Endothelial cell of umbilical vein (primary cell): ENCODE data around the gene RIOK1. TPM values are rescaled to one million over a fixed set of nuclear protein-coding genes. Genes with fewer than 3 reads are reported as not detected.

ENCODE experiments used
- BruUV-seq: library from RNA; stranded (reverse); fragments of 400-500 nt; replicated peaks from 2 replicates; lab custom pipeline; 2021; lab: Mats Ljungman, UMichigan
- CTCF ChIA-PET: fragments of 300-600, 350-600 bp; sonication (Branson Sonifier 250); formaldehyde crosslinking; loops from one replicate; lab custom pipeline; 2021; ENCODE audit warnings: antibody characterized with exemption, inconsistent platforms; lab: Charles Lee
- POLR2A ChIA-PET: fragments of 300-600, 350-600 bp; sonication (Branson Sonifier 250); formaldehyde crosslinking; loops from one replicate; lab custom pipeline; 2021; ENCODE audit warnings: antibody characterized with exemption, inconsistent platforms; lab: Charles Lee
- DNase-seq: peaks from one replicate; pipeline ENCODE4 v3.0.0-alpha.2; 2011; ENCODE audit warnings: low read depth, low spot score
- FAIRE-seq: peaks from 2 replicates; lab custom pipeline; 2011; peaks lifted over from hg19 to GRCh38; lab: Jason Lieb, UNC
- H2AFZ ChIP-seq: 2 replicates; pipeline ENCODE4 v1.6.0; 2012; ENCODE audit warnings: low read depth, low read length, control low read depth, inconsistent platforms
- H3K27ac ChIP-seq: 2 replicates; pipeline ENCODE4 v1.5.1; 2011; ENCODE audit warnings: low read depth, mild to moderate bottlenecking, control low read depth, low read length, moderate library complexity; ENCODE audit not compliant: insufficient read depth
- H3K27me3 ChIP-seq, 2 experiments: 2 replicates each; pipeline versions ENCODE4 v1.6.0 to v1.6.1; 2011; ENCODE audit warnings: low read length in 2 of 2, mixed read lengths in 1 of 2; ENCODE audit not compliant: control insufficient read depth in 2 of 2, insufficient read depth in 2 of 2
- H3K36me3 ChIP-seq, 2 experiments: 2 replicates in 1 of 2; 3 replicates in 1 of 2; pipeline ENCODE4 v1.5.1; 2011; ENCODE audit warnings: low read length in 2 of 2, mild to moderate bottlenecking in 1 of 2, moderate library complexity in 1 of 2; ENCODE audit not compliant: control insufficient read depth in 2 of 2, insufficient read depth in 2 of 2; ENCODE audit errors: extremely low read depth in 1 of 2
- H3K4me1 ChIP-seq: 3 replicates; pipeline ENCODE4 v1.5.1; 2011; ENCODE audit warnings: mild to moderate bottlenecking, low read length; ENCODE audit not compliant: control insufficient read depth, insufficient read depth; ENCODE audit errors: extremely low read depth
- H3K4me2 ChIP-seq: 2 replicates; pipeline ENCODE4 v1.6.1; 2011; ENCODE audit warnings: low read length, control low read depth, mixed read lengths; ENCODE audit not compliant: insufficient read depth
- H3K4me3 ChIP-seq, 3 experiments: fragments of 200-600 bp in 1 of 3; sonication (generic), shearing (Covaris generic) in 1 of 3; replicated peaks in 1 of 3; 2 replicates each; pipeline ENCODE4 v1.5.1; 2011 to 2016; ENCODE audit warnings: control low read depth in 3 of 3, low read length in 3 of 3, mild to moderate bottlenecking in 2 of 3, inconsistent platforms in 1 of 3, low read depth in 1 of 3, moderate library complexity in 1 of 3; ENCODE audit not compliant: insufficient read depth in 1 of 3
- H3K79me2 ChIP-seq: 2 replicates; pipeline ENCODE4 v1.6.0; 2012; ENCODE audit warnings: low read length, inconsistent platforms; ENCODE audit not compliant: control insufficient read depth, insufficient read depth
- H3K9ac ChIP-seq: replicated peaks from 2 replicates; pipeline ENCODE3; 2011; ENCODE audit warnings: low read length, control low read depth; ENCODE audit not compliant: insufficient read depth; ENCODE audit errors: extremely low read depth
- H3K9me1 ChIP-seq: replicated peaks from 3 replicates; pipeline ENCODE4 v1.6.0; 2011; ENCODE audit warnings: mild to moderate bottlenecking, low read length; ENCODE audit not compliant: control insufficient read depth, insufficient read depth; ENCODE audit errors: extremely low read depth
- H3K9me3 ChIP-seq: replicated peaks from 2 replicates; pipeline ENCODE4 v1.5.1; 2012; ENCODE audit warnings: low read length, inconsistent platforms; ENCODE audit not compliant: control insufficient read depth, insufficient read depth
- H4K20me1 ChIP-seq: replicated peaks from 2 replicates; pipeline ENCODE3; 2011; ENCODE audit warnings: mild to moderate bottlenecking, low read length; ENCODE audit not compliant: control insufficient read depth, insufficient read depth; ENCODE audit errors: extremely low read depth
- GATA2 ChIP-seq: IDR thresholded peaks from 2 replicates; pipeline ENCODE4 v1.7.0; 2011; ENCODE audit warnings: low read depth, mild to moderate bottlenecking, moderate library complexity, mixed read lengths, low read length; ENCODE audit not compliant: insufficient read length, insufficient read depth
- POLR2A ChIP-seq: IDR thresholded peaks from 2 replicates; pipeline ENCODE4 v1.6.1; 2012; ENCODE audit warnings: low read depth, mild to moderate bottlenecking, control low read depth, low read length
- POLR2AphosphoS5 ChIP-seq: IDR thresholded peaks from 2 replicates; pipeline ENCODE4 v1.6.1; 2012; ENCODE audit warnings: low read depth, mild to moderate bottlenecking, control low read depth, low read length, moderate library complexity; ENCODE audit not compliant: insufficient read depth
- dilution Hi-C: fragments of 300-500 bp; cut with MboI; formaldehyde crosslinking; loops from one replicate; pipeline ENCODE4 v1.15.0; 2019; ENCODE audit warnings: low sequenced_read_pairs; ENCODE audit not compliant: extremely low pct_ligation_motif_present
- intact Hi-C: fragments of 100-400 bp; cut with micrococcal nuclease; formaldehyde crosslinking; loops from one replicate; pipeline ENCODE4 v1.10.0; 2022
- polyA plus RNA-seq, 4 experiments: library from polyadenylated mRNA; depleted of rRNA in 3 of 4; stranded (reverse) in 3 of 4; unstranded in 1 of 4; fragments of >200 nt; gene quantifications; 2 replicates each; pipeline versions ENCODE4 v1.2.1 to v1.2.3, GENCODE V29; 2011 to 2012; ENCODE audit warnings: missing spikeins in 1 of 4
- total RNA-seq: library from RNA; stranded (reverse); gene quantifications from 2 replicates; pipeline ENCODE4 v1.2.3, GENCODE V29; 2021
- TF ChIP-seq, protein P1 (sequence below), 2 donors: IDR thresholded peaks; 1 replicate in 1 of 2; 2 replicates in 1 of 2; pipeline ENCODE4 v1.5.1; 2011; ENCODE audit warnings: low read length in 2 of 2, mild to moderate bottlenecking in 2 of 2, moderate library complexity in 2 of 2, control low read depth in 1 of 2, inconsistent platforms in 1 of 2, low read depth in 1 of 2; ENCODE audit not compliant: insufficient read depth in 1 of 2; ENCODE audit errors: extremely low read depth in 1 of 2

The RIOK1 gene
- total and polyA plus RNA-seq, 2 donors (not counting 3 experiments of a cell fraction or from before 2014, with no cell fraction given) = 9.2 to 21.4 TPM

DNA sequence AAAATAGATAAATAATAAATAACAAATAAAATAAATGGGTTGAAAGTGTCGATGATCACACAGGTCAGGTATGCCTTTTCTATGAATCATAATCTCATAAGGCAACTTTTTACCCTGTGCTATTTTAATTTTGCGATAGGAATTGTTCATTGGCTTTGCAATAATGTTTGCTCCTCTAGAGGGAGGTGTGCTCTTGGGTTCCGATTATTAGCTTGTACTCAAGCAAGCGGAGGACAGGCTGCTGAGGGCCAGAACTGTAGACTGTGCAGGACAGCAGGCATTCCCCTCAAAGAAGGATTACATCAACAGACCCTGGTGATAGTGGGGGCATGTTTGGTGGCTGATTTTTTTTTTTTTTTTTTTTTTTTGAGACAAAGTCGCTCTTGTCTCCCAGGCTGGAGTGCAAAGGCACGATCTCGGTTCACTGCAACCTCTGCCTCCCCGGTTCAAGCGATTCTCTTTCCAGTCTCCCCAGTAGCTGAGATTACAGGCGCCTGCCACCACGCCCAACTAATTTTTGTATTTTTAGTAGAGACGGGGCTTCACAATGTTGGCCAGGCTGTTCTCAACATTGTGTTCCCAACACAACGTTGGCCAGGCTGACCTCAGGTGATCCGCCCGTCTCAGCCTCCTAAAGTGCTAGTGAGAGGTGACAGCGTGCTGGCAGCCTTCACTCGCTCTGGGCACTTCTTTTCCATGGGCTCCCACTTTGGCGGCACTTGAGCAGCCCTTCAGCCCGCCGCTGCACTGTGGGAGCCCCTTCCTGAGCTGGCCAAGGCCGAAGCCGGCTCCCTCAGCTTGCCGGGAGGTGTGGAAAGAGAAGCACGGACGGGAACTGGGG lies 35.6 kb downstream of the RIOK1 start:
- TF ChIP-seq GATA2 (no peak), POLR2A (no peak), POLR2AphosphoS5 (no peak)
- TF ChIP-seq, protein P1, sequence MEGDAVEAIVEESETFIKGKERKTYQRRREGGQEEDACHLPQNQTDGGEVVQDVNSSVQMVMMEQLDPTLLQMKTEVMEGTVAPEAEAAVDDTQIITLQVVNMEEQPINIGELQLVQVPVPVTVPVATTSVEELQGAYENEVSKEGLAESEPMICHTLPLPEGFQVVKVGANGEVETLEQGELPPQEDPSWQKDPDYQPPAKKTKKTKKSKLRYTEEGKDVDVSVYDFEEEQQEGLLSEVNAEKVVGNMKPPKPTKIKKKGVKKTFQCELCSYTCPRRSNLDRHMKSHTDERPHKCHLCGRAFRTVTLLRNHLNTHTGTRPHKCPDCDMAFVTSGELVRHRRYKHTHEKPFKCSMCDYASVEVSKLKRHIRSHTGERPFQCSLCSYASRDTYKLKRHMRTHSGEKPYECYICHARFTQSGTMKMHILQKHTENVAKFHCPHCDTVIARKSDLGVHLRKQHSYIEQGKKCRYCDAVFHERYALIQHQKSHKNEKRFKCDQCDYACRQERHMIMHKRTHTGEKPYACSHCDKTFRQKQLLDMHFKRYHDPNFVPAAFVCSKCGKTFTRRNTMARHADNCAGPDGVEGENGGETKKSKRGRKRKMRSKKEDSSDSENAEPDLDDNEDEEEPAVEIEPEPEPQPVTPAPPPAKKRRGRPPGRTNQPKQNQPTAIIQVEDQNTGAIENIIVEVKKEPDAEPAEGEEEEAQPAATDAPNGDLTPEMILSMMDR (IDR thresholded peaks at IDR 0.05; ENCODE audit: extremely low read depth in 1 of 2, insufficient read depth in 1 of 2, low read depth in 1 of 2, low read length in 2 of 2) = peak in 1 of 2 donors; percentile 12
- Histone ChIP-seq H2AFZ (no peak overlapping the region), H3K27me3 (no peaks in the 10 kb centered on the region), H3K79me2 (no peaks in the 10 kb centered on the region), H3K4me3 (no peak overlapping the region), H3K36me3 (no peaks in the 10 kb centered on the region), H3K9me3 (no peaks in the 10 kb centered on the region), H3K9me1 (no peaks in the 10 kb centered on the region), H3K9ac (no peak overlapping the region), H3K4me2 (no peak overlapping the region), H4K20me1 (no peaks in the 10 kb centered on the region), H3K27ac (no peak overlapping the region), H3K4me1 (no peaks in the 10 kb centered on the region)
- FAIRE-seq = no peak
- DNase-seq = peak; percentile 6
- ChIA-PET CTCF (interaction anchor here (0.8 to 1.0 kb wide), 2 partner anchors 172 to 190 kb away, joined by 3 to 4 read pairs; no protein-coding TSS in a partner anchor), POLR2A (no interaction called here)
- no TSS peak for BruUV-seq
- intact Hi-C loops = loop anchor here (2.0 to 10.0 kb wide), 2 partner anchors 190 to 1170 kb away; no protein-coding TSS in a partner anchor
- dilution Hi-C loops = no loop called here
